Measurements from ENCODE around the gene ANKS1A.

DNA sequence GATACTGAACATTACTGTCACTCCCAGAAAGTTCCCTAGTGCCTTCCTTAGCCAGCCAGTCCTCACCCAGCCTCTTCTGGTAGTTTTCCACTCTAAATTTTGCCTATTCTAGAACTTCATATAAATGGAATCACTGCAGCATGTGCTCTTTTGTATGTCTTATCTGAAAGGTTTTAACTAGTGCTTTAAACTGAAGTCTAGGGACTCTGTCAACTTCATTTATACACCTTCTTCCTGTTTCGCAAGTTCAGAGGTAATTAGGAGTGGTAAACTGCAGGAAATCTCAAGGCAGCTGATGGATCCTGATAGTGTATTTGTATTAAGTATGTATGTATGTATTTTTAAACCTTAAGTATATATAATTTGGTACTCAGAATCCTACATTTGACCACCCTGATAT lies 157.8 kb downstream of the ANKS1A start:
- no peak for TF ChIP-seq ZNF274 (IDR thresholded peaks at IDR 0.05; ENCODE audit: low read depth, low read length)
- no peak for TF ChIP-seq YY1 (IDR thresholded peaks at IDR 0.05; ENCODE audit: insufficient read depth, insufficient read length)
